HG03139 (cell line): Measurements from ENCODE around the gene TTC19.
"Not testable (repeated sequence)": the region's sequence is repeated elsewhere in the genome, so short reads cannot be mapped to it uniquely, and the experiment has no call there.

Source experiments
- ATAC-seq: cut with Tn5 transposase; IDR thresholded peaks from one replicate; pipeline ENCODE4 v1.9.1; 2021; ENCODE audit not compliant: unreplicated experiment

TTC19 gene

GRCh38 chr17:15972497-15972951 is 27.1 kb upstream of the TTC19 start:
- no peak for ATAC-seq

- ATAC-seq = no peak
These were observed 26.6 kb upstream of the TTC19 start for GRCh38 chr17:15973016-15973415.

GRCh38 chr17:15973834-15974233 is 25.8 kb upstream of the TTC19 start:
- no peak for ATAC-seq

GRCh38 chr17:15977894-15978293 is 21.7 kb upstream of the TTC19 start:
- no peak for ATAC-seq

- ATAC-seq = no peak
These were observed 21.0 kb upstream of the TTC19 start for GRCh38 chr17:15978606-15979005.

GRCh38 chr17:15979013-15979412 is 20.6 kb upstream of the TTC19 start:
- ATAC-seq = not testable (repeated sequence)

- peak; percentile 68 for ATAC-seq
These were observed 18.4 kb upstream of the TTC19 start for GRCh38 chr17:15981208-15981607.

GRCh38 chr17:15981646-15982580 is 17.7 kb upstream of the TTC19 start:
- no peak for ATAC-seq

GRCh38 chr17:15996322-15996721 is 3.3 kb upstream of the TTC19 start:
- no peak for ATAC-seq

- no peak for ATAC-seq
These were observed 1.5 kb upstream of the TTC19 start for GRCh38 chr17:15998031-15998562.

GRCh38 chr17:15999974-16000827 is 577 bp downstream of the TTC19 start:
- ATAC-seq = peak; percentile 15

- ATAC-seq = no peak
These were observed 1.7 kb downstream of the TTC19 start for GRCh38 chr17:16001226-16001897.

GRCh38 chr17:16002708-16003260 is 3.2 kb downstream of the TTC19 start:
- ATAC-seq = no peak

- no peak for ATAC-seq
These were observed 4.2 kb downstream of the TTC19 start for GRCh38 chr17:16003841-16004240.

GRCh38 chr17:16005636-16006035 is 6.0 kb downstream of the TTC19 start:
- ATAC-seq = no peak

GRCh38 chr17:16007439-16007838 is 7.8 kb downstream of the TTC19 start:
- ATAC-seq = no peak

- no peak for ATAC-seq
These were observed 14.4 kb downstream of the TTC19 start for GRCh38 chr17:16013943-16014407.

- ATAC-seq = no peak
These were observed 19.7 kb downstream of the TTC19 start for GRCh38 chr17:16019347-16019746.

- no peak for ATAC-seq
These were observed 24.3 kb downstream of the TTC19 start for GRCh38 chr17:16023881-16024280.

- no peak for ATAC-seq
These were observed 25.6 kb downstream of the TTC19 start for GRCh38 chr17:16025202-16025601.
